Measurements from ENCODE around the gene OARD1. TPM values are rescaled to one million over a fixed set of nuclear protein-coding genes. Genes with fewer than 3 reads are reported as not detected.
"Not testable (repeated sequence)": the region's sequence is repeated elsewhere in the genome, so short reads cannot be mapped to it uniquely, and the experiment has no call there.

Gene OARD1
- total and polyA plus RNA-seq, 2 of the 8 experiments (the other 6 are each of a cell fraction or from before 2014, with no cell fraction given), result 16.8 to 35.8 TPM

- Histone ChIP-seq H2BK120ac (replicated peaks; ENCODE audit: low read depth, low read length) (no peak overlapping the region), H3K23ac (ENCODE audit: insufficient read length) (no peak overlapping the region), H3K9ac (replicated peaks in 1 of 4; ENCODE audit: extremely low read depth in 1 of 4, low read depth in 3 of 4, low read length in 3 of 4) (no peak overlapping the region), H3K14ac (ENCODE audit: insufficient read length) (no peak overlapping the region), H2BK12ac (ENCODE audit: low read depth, low read length) (no peak overlapping the region), H4K20me1 (replicated peaks in 1 of 2; ENCODE audit: control insufficient read depth in 1 of 2, insufficient read depth in 2 of 2, low read length in 2 of 2) (no peaks in the 10 kb centered on the region), H3K56ac (replicated peaks; ENCODE audit: insufficient read length, low read depth, low read length) (no peak overlapping the region), H3K4me1 (replicated peaks in 1 of 4; ENCODE audit: control insufficient read depth in 3 of 4, insufficient read depth in 4 of 4, low read length in 3 of 4) (no peaks in the 10 kb centered on the region), H4K5ac (ENCODE audit: insufficient read length, low read depth, low read length) (no peak overlapping the region), H3K4me2 (ENCODE audit: insufficient read depth in 1 of 2, low read depth in 2 of 2, low read length in 2 of 2) (no peak overlapping the region), H2AFZ (ENCODE audit: low read length) (no peak overlapping the region), H3K36me3 (ENCODE audit: control insufficient read depth in 2 of 4, insufficient read depth in 4 of 4, low read length in 3 of 4) (no peaks in the 10 kb centered on the region; a peak in 1 of 8 replicates), H3K23me2 (ENCODE audit: low read depth, low read length) (no peaks in the 10 kb centered on the region), H3K4me3 (ENCODE audit: extremely low read depth in 1 of 4, insufficient read depth in 2 of 4, low read depth in 3 of 4, low read length in 4 of 4) (no peak overlapping the region), H3K79me2 (ENCODE audit: control insufficient read depth in 1 of 2, insufficient read depth in 2 of 2, low read length in 2 of 2) (no peaks in the 10 kb centered on the region), H2BK5ac (ENCODE audit: low read depth, low read length) (no peak overlapping the region), H3K4ac (replicated peaks; ENCODE audit: insufficient read length, low read depth, low read length) (no peak overlapping the region), H2BK20ac (ENCODE audit: low read length) (no peak overlapping the region), H3K27ac (ENCODE audit: low read depth, low read length) (no peak overlapping the region), H4K91ac (replicated peaks; ENCODE audit: insufficient read length, low read length) (no peak overlapping the region), H3K18ac (ENCODE audit: extremely low read depth, low read length) (no peak overlapping the region), H3K79me1 (ENCODE audit: low read depth, low read length) (no peaks in the 10 kb centered on the region), H2BK15ac (ENCODE audit: low read length) (no peak overlapping the region), H3K27me3 (replicated peaks in 1 of 4; ENCODE audit: control insufficient read depth in 3 of 4, extremely low read depth in 1 of 4, insufficient read depth in 3 of 4, low read length in 3 of 4) (no peaks in the 10 kb centered on the region), H4K8ac (ENCODE audit: extremely low read depth, insufficient read depth, low read length) (no peak overlapping the region), H2AK5ac (ENCODE audit: low read depth, low read length) (no peak overlapping the region), H3K9me3 (ENCODE audit: insufficient read depth in 2 of 2, low read depth in 1 of 2, low read length in 1 of 2) (no peaks in the 10 kb centered on the region)
- POLR2A ChIA-PET (ENCODE audit: partially characterized antibody), result no interaction called here
- CTCF ChIA-PET (ENCODE audit: partially characterized antibody), result interaction anchor here (0.7 to 1.1 kb wide), 2 partner anchors 19 to 71 kb away, joined by 3 read pairs; no protein-coding TSS in a partner anchor
- no peak for FAIRE-seq
- TF ChIP-seq SP2 (IDR thresholded peaks at IDR 0.05; ENCODE audit: low read length), result no peak
- TF ChIP-seq TCF12 (IDR thresholded peaks at IDR 0.05; ENCODE audit: low read depth, low read length), result no peak
- 86% methylated on average over 1 of the region's 1 CpG; no CpG with 5 or more reads in 1 of the 2 experiments for WGBS, 2 experiments (ENCODE audit: extremely low coverage in 1 of 2, insufficient coverage in 1 of 2, insufficient read length in 1 of 2, insufficient replicate concordance in 2 of 2, low coverage in 1 of 2, low lambda C conversion rate in 2 of 2, missing lambda C conversion rate in 1 of 2)
- no peak for DNase-seq (ENCODE audit: low read depth in 1 of 2, low spot score in 2 of 2)
These were observed 47.4 kb upstream of the OARD1 start for GRCh38 chr6:41119508-41119907.

GRCh38 chr6:41115027-41115426 lies 42.9 kb upstream of the OARD1 start:
- ChIA-PET POLR2A (ENCODE audit: partially characterized antibody) (interaction anchor here (1.6 kb wide), 1 partner anchor 14 kb away, joined by 3 read pairs; no protein-coding TSS in a partner anchor), CTCF (ENCODE audit: partially characterized antibody) (interaction anchor here (0.6 to 1.2 kb wide), 3 partner anchors 9 to 16 kb away, joined by 3 to 4 read pairs (median 3); no protein-coding TSS in a partner anchor)
- H3K23me2 ChIP-seq (ENCODE audit: low read depth, low read length); H3K4ac ChIP-seq (replicated peaks; ENCODE audit: insufficient read length, low read depth, low read length); H3K4me1 ChIP-seq (replicated peaks in 1 of 4; ENCODE audit: control insufficient read depth in 3 of 4, insufficient read depth in 4 of 4, low read length in 3 of 4); FAIRE-seq; H2AK5ac ChIP-seq (ENCODE audit: low read depth, low read length); H3K9ac ChIP-seq (replicated peaks in 1 of 4; ENCODE audit: extremely low read depth in 1 of 4, low read depth in 3 of 4, low read length in 3 of 4); DNase-seq (ENCODE audit: low read depth in 1 of 2, low spot score in 2 of 2); H3K79me2 ChIP-seq (ENCODE audit: control insufficient read depth in 1 of 2, insufficient read depth in 2 of 2, low read length in 2 of 2); H3K14ac ChIP-seq (ENCODE audit: insufficient read length); H3K4me3 ChIP-seq (ENCODE audit: extremely low read depth in 1 of 4, insufficient read depth in 2 of 4, low read depth in 3 of 4, low read length in 4 of 4); H3K36me3 ChIP-seq (ENCODE audit: control insufficient read depth in 2 of 4, insufficient read depth in 4 of 4, low read length in 3 of 4); H3K23ac ChIP-seq (ENCODE audit: insufficient read length); H2AFZ ChIP-seq (ENCODE audit: low read length); H2BK20ac ChIP-seq (ENCODE audit: low read length); H4K91ac ChIP-seq (replicated peaks; ENCODE audit: insufficient read length, low read length); H3K18ac ChIP-seq (ENCODE audit: extremely low read depth, low read length); H3K9me3 ChIP-seq (ENCODE audit: insufficient read depth in 2 of 2, low read depth in 1 of 2, low read length in 1 of 2); H3K56ac ChIP-seq (replicated peaks; ENCODE audit: insufficient read length, low read depth, low read length); H2BK12ac ChIP-seq (ENCODE audit: low read depth, low read length); H4K5ac ChIP-seq (ENCODE audit: insufficient read length, low read depth, low read length); H2BK120ac ChIP-seq (replicated peaks; ENCODE audit: low read depth, low read length); H2BK5ac ChIP-seq (ENCODE audit: low read depth, low read length); H4K8ac ChIP-seq (ENCODE audit: extremely low read depth, insufficient read depth, low read length); H3K79me1 ChIP-seq (ENCODE audit: low read depth, low read length); H3K27ac ChIP-seq (ENCODE audit: low read depth, low read length); H3K27me3 ChIP-seq (replicated peaks in 1 of 4; ENCODE audit: control insufficient read depth in 3 of 4, extremely low read depth in 1 of 4, insufficient read depth in 3 of 4, low read length in 3 of 4); H2BK15ac ChIP-seq (ENCODE audit: low read length); H3K4me2 ChIP-seq (ENCODE audit: insufficient read depth in 1 of 2, low read depth in 2 of 2, low read length in 2 of 2); H4K20me1 ChIP-seq (replicated peaks in 1 of 2; ENCODE audit: control insufficient read depth in 1 of 2, insufficient read depth in 2 of 2, low read length in 2 of 2): not testable (repeated sequence)
- 85% methylated on average over 2 of the region's 2 CpGs; no CpG with 5 or more reads in 1 of the 2 experiments for WGBS, 2 experiments (ENCODE audit: extremely low coverage in 1 of 2, insufficient coverage in 1 of 2, insufficient read length in 1 of 2, insufficient replicate concordance in 2 of 2, low coverage in 1 of 2, low lambda C conversion rate in 2 of 2, missing lambda C conversion rate in 1 of 2)
